Frontal cortex (tissue), 4 donors: ENCODE results near the gene MAPK11. TPM values are rescaled to one million over a fixed set of nuclear protein-coding genes. Genes with fewer than 3 reads are reported as not detected.

ENCODE experiments used
- DNase-seq, 2 donors: peaks; one replicate each; pipeline ENCODE4 v3.0.0; 2012; ENCODE audit warnings: low spot score in 2 of 2
- FAIRE-seq: peaks from 2 replicates; lab custom pipeline; 2012; peaks lifted over from hg19 to GRCh38; lab: Jason Lieb, UNC
- total RNA-seq: library from RNA; depleted of rRNA; stranded (reverse); fragments of >200 nt; gene quantifications from one replicate; pipeline ENCODE4 v1.2.3, GENCODE V29; 2014
- donor health status: control.
- donor health status: control.
- donor health status: control.

Gene MAPK11
- total RNA-seq, 1 donor from 2014 or later: 16.3 TPM

- FAIRE-seq: no peak
- DNase-seq: peak in 1 of 2 donors; percentile 75
Measured at GRCh38 chr22:50252082-50253045, 17.8 kb downstream of the MAPK11 start.

GRCh38 chr22:50251477-50252081 lies 18.6 kb downstream of the MAPK11 start:
- DNase-seq (no peak), FAIRE-seq (no peak)

- peak; percentile 73 to 78 for DNase-seq
- FAIRE-seq: no peak
Measured at GRCh38 chr22:50250555-50251476, 19.4 kb downstream of the MAPK11 start, which contains the start of gene HDAC10. HDAC10 (minus strand) TSS chr22:50251265; CDS start chr22:50251032, 233 bp downstream.

GRCh38 chr22:50250249-50250554 lies 20.0 kb downstream of the MAPK11 start:
- DNase-seq: no peak
- no peak for FAIRE-seq

- no peak for DNase-seq
- no peak for FAIRE-seq
Measured at GRCh38 chr22:50249341-50250248, 20.6 kb downstream of the MAPK11 start.

- no peak for FAIRE-seq
- DNase-seq: no peak
Measured at GRCh38 chr22:50248196-50249081, 21.7 kb downstream of the MAPK11 start.

GRCh38 chr22:50247748-50248147 lies 22.4 kb downstream of the MAPK11 start:
- FAIRE-seq: no peak
- no peak for DNase-seq

GRCh38 chr22:50246242-50247175 lies 23.7 kb downstream of the MAPK11 start:
- DNase-seq: no peak
- no peak for FAIRE-seq

GRCh38 chr22:50245214-50246072 lies 24.7 kb downstream of the MAPK11 start:
- FAIRE-seq (no peak), DNase-seq (no peak)

- peak; percentile 97 to 98 for DNase-seq
- FAIRE-seq: no peak
Measured at GRCh38 chr22:50244420-50245213, 25.6 kb downstream of the MAPK11 start, which contains the start of gene TUBGCP6. TUBGCP6 (minus strand) TSS chr22:50245023; CDS start chr22:50244459, 564 bp downstream.

- DNase-seq: no peak
- FAIRE-seq: no peak
Measured at GRCh38 chr22:50243685-50244419, 26.3 kb downstream of the MAPK11 start.

GRCh38 chr22:50242406-50242949 lies 27.7 kb downstream of the MAPK11 start:
- no peak for FAIRE-seq

GRCh38 chr22:50238755-50239154 lies 31.4 kb downstream of the MAPK11 start:
- FAIRE-seq: no peak
- DNase-seq: no peak

More at GRCh38 chr22:50242406-50242949, 27.7 kb downstream of the MAPK11 start:
- no peak for DNase-seq

- DNase-seq (no peak), FAIRE-seq (no peak)
Measured at GRCh38 chr22:50236731-50237409, 33.3 kb downstream of the MAPK11 start.
